Mesenteric fat pad (tissue), 1 donor: ENCODE results near the gene ZFHX3. TPM values are rescaled to one million over a fixed set of nuclear protein-coding genes. Genes with fewer than 3 reads are reported as not detected.

Experiments
- DNase-seq: peaks from one replicate; pipeline ENCODE4 v3.0.0-alpha.2; 2020; ENCODE audit warnings: low spot score
- total RNA-seq: library from RNA; stranded (reverse); fragmentation: NEBNext Ultra II Directional; extraction: Animal tissue kit (Norgen Biotek cat#: 25700); gene quantifications from one replicate; pipeline ENCODE4 v1.2.1, GENCODE V29; 2021
- donor health status: DM: yes; HTN: yes; CAD: no.

Gene ZFHX3
- total RNA-seq, 1 donor from 2014 or later, result 28.8 TPM

DNA sequence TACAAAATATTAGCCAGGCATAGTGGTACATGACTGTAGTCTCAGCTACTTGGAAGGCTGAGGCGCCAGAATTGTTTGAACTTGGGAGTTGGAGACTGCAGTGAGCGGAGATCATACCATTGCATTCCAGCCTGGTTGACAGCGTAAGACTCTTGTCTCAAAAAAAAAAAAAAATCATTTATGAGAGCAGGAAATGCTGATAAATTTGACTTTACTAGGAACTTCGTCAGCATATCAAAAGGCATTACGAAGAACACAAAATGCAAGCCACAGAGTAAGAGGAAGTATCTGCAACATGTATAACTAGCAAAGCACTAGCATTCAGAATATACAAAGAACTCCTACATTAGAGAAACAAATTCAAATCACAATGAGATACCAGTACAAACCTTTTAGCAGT, 279.3 kb downstream of the ZFHX3 start:
- no peak for DNase-seq

DNA sequence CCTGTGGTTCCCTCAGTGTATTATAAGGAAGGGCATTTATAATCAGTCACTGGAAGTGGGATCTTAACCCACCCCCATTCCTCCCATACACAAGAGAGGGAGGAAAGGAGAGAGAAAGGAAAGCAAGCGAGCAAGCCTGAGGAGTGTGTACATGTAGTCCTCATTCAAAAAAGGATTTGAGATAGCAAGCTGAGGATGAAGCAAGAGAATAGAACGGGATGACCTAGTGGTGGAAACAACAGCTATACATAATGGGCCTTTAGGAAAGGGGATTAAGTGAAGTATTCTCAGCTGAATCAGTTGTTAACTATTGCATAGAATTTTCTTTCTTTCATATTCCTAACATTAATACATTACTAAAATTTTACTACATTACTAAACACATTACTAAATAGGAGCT, 281.4 kb downstream of the ZFHX3 start:
- no peak for DNase-seq

DNA sequence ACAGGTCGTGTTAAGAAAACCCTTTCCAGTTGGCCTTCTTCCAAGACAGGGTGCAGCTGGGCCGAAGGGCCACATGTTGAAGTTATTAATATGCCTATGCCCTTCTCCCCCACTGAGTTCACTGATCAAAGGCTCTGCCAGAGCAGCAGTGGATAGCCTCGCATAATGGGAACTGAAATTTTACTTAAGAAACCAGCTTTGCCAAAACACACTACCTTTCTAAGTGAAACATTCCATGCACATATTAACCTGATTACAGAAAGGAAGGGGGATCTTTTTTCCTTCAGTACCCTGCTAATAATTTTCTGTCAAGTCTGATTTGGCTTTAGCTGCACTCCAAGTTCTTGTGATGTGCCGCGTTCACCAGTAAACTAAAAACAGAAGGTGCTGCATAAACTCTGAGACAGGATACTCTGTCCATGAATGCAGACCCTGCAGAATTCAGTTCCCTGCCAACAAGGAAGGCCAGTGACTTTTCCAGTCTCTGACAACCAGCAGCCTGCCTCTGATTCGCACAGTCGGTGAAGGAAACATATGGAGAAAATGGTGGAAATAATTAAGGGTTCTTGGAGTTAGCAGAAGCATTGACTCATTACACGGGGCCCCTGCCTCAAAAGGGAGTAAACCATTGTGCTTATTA, 283.8 kb downstream of the ZFHX3 start:
- no peak for DNase-seq

DNA sequence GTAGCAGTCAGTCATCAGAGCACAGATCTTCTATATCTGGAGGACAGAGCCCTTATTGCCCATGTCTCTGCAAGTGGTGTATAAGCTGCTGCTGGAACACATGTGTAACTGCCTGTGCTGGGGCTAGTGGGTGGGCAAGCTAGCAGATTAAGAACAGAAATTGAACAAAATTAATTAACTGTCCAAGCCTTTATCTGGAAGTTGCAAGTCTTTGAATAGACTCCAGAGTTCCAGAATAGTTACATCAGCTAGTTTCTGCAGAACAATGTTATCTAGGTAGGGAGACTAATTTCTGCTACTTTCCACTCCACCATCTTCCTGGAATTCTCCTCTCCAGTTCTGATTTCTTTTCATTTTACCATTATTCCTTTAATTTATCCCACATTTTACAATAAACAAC, 287.3 kb downstream of the ZFHX3 start:
- no peak for DNase-seq

DNA sequence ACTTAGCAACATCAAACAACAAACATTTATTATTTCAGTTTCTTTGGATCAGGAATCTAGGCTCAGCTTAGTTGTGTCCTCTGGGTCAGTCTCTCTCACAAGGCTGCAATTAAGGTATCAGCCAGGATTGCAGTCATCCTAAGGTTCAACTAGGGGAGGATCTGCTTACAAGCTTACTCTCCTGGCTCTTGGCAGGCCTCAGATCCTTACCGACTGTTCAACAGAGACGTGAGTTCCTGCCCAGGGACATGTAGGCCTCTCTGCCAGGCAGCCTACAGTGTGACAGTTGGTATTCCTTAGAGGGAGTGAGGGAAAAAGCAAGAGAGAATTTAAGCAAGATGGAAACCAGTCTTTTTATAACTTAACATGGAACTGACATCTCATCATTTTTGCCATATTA, 294.0 kb downstream of the ZFHX3 start:
- no peak for DNase-seq

DNA sequence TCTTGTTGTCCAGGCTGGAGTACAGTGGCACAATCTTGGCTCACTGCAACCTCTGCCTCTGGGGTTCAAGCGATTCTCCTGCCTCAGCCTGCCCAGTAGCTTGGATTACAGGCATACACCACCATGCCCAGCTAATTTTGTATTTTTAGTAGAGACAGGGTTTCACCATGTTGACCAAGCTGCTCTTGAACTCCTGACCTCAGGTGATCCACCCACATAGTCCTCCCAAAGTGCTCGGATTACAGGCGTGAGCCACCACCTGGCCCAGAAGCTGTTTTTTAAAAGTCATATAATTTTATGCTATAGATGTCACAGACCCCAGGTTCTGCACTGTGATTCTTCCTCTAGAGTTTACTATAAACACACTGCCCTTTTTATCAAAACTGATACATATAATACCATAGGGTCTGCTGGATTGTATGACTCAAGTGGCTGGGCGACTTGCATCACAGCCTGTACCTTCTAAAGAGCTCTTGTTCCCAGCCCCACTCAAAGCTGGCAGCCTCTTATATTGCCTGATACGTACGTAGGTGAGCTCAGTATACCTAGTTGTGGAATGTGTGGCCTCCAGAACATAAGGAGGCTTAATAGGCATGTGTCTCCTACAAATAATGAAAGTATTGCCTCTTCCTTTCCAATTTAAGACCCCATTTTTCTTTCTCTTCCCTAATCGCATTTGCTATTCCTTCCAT, 295.8 kb downstream of the ZFHX3 start:
- DNase-seq, result no peak

DNA sequence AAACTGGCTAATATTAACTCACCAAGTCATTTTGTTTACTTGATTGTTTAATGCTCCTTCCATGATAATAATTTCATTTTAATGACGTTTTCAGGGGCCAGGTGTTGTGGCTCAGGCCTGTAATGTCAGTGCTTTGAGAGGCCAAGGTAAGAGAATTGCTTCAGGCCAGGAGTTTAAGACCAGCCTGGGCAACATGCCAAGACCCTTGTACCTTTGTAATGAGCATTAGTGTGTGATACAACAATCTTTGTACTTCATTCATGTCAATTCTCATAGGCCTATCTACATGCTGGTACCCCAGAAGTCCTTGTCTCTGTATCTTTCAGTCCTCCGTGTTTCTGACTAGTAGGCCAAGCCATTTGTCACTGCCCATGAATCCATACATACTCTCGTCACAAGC, 296.9 kb downstream of the ZFHX3 start:
- no peak for DNase-seq

DNA sequence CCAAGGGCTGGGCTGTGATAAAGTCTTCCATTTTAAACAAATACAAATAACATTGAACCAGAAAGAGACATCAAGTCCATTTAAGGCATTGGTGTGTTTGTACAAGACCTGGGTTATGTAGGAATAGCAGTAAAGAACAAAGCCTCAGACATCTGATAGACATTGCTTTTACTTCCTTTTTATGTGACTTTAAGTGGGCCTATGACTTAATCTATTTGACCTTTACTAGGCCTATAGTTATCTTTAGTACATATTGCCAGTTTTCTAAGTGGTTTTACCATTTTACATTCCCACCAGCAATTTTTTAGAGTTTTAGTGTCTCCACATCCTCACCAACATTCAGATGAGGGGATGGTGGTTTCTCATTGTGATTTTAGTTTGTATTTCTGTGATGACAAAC, 298.8 kb downstream of the ZFHX3 start:
- DNase-seq, result no peak

DNA sequence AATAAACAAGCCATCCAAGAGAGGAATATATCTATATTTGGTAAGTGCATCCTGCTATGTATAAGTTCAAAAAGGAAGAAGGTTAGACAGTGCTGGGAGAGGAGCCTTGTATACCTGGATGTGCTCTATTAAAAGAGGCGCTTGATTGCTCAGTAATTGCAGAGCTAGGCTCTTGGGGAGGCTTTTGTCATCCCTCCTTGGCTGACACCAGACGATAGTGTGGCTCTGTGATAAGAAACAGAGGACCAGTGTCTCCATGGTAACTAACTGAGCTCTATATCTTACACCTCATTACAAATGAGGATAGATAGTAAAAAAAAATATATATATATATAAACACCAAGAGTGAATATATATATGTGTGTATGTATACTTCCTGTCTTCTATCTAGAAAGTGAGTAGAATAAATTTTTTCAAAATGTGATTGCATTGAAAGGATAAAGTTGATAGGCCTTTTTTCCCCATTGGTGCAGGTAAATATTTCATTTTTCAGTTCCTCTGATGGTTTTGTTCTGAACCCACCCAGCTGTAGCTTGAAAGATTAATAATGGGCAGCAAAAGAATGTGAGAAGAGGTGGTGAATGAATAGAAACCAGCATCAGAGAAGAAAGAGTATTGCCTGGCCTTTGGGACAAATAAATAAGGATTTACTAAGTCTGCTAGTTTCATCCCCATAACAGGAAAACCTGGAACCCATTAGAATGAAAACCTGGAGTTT, 303.7 kb downstream of the ZFHX3 start:
- DNase-seq, result no peak

DNA sequence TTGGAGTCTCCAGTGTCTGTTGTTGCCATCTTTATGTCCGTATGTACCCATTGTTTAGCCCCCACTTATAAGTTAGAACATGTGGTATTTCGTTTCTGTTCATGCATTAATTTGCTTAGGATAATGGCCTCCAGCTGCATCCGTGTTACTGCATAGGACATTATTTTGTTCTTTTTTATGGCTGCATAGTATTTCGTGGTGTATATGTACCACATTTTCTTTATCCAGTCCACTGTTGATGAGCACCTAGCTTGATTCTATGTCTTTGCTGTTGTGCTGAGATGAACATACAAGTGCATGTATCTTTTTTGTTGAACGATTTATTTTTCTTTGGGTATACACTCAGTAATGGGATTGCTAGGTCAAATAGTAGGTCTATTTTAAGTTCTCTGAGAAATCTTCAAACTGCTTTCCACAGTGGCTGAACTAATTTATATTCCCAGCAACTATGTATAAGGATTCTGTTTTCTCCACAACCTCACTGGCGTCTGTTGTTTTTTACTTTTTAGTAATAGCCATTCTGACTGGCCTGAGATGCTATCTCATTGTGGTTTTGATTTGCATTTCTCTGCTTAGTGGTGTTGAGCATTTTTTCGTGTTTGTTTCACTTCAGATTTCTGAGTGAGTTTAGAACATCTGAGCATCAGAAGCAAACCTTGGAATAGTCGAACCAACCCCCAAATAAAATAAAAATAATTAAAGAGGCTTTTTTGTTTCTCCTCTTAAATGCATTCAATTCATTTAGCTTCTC, 304.7 kb downstream of the ZFHX3 start:
- no peak for DNase-seq

DNA sequence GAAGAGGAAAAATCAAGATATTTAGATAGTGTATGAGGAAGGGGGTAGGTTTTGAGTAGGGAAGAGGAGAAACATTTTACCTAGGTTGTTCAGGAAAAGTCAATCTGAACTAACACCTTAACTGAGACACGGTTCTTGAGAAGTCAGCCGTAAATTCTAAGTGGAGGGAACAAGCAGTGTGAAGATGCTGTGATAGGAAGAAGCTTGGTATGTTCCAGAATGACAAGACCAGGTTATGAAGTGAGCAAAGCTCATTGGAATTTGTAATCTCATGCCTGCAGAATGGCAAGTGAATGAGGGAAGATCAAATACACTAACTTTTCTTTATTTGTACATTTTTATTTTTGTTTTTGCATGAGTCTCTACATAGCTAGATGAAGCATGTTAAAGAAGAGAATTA, 307.6 kb downstream of the ZFHX3 start:
- DNase-seq, result no peak

DNA sequence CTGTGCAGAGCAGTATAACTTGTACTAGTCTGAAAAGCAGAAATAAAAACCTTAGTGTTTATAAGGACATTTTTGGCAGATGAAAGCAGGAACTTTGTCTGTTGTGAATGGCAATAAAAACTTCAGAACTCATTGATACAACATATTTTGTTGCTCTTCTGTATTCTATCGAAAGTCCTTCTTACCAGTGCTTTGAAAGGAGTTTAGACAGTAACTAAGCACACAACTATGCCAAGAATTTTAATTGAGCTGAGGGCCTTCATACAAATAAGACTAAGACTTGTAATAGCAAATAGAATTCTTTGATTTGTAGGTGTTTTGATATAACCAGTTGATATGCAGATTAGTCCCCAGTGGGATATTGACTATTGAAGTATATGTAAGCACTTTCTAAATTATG, 308.4 kb downstream of the ZFHX3 start:
- DNase-seq, result no peak

DNA sequence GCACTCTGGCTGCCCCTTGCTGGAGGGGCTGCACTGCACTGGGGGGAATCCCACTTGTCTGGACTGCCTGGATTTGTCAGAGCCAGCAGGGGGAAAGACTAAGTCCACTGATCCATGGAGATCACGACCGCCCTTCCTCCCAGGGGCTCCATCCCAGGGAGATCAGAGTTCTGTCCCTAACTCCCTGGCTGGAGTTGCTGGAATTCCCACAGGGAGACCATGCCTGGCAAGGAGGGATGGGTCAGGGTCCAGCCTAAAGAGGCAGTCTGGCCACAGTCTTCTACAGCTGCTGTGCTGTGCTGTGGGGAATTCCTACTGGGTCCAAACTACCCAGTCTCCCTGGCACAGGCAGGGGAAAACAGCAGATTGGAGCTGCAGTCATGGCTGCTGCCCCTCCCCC, 311.9 kb downstream of the ZFHX3 start:
- DNase-seq, result no peak
